HAP-1 (cell line): Measurements from ENCODE around the gene NEK7.

Experiments
- DNase-seq, 2 experiments: peaks; one replicate each; pipeline ENCODE4 v3.0.0-alpha.2; 2016 to 2020; ENCODE audit warnings: low spot score in 2 of 2
- H3K27me3 ChIP-seq: fragments of 250-450 bp; sonication (Bioruptor Pico); 2 replicates; pipeline ENCODE4 v1.5.1; 2020; ENCODE audit warnings: low read depth, mild to moderate bottlenecking, moderate library complexity
- H3K36me3 ChIP-seq: fragments of 250-450 bp; sonication (Bioruptor Pico); replicated peaks from 2 replicates; pipeline ENCODE4 v1.5.1; 2020; ENCODE audit warnings: mild to moderate bottlenecking
- H3K4me1 ChIP-seq: fragments of 250-450 bp; sonication (Bioruptor Pico); 2 replicates; pipeline ENCODE4 v1.5.1; 2020; ENCODE audit warnings: mild to moderate bottlenecking
- H3K4me3 ChIP-seq: fragments of 250-450 bp; sonication (Bioruptor Pico); 2 replicates; pipeline ENCODE4 v1.5.1; 2020; ENCODE audit warnings: mild to moderate bottlenecking, moderate library complexity
- H3K9me3 ChIP-seq: fragments of 250-450 bp; sonication (Bioruptor Pico); 2 replicates; pipeline ENCODE4 v1.5.1; 2020; ENCODE audit warnings: mild to moderate bottlenecking, moderate library complexity
- in situ Hi-C: fragments of 300-500 bp; cut with MboI; formaldehyde crosslinking; loops from 3 replicates; pipeline ENCODE4 v1.14.3; 2020; ENCODE audit warnings: low sequenced_read_pairs, inconsistent platforms, mixed read lengths

The NEK7 gene

DNA sequence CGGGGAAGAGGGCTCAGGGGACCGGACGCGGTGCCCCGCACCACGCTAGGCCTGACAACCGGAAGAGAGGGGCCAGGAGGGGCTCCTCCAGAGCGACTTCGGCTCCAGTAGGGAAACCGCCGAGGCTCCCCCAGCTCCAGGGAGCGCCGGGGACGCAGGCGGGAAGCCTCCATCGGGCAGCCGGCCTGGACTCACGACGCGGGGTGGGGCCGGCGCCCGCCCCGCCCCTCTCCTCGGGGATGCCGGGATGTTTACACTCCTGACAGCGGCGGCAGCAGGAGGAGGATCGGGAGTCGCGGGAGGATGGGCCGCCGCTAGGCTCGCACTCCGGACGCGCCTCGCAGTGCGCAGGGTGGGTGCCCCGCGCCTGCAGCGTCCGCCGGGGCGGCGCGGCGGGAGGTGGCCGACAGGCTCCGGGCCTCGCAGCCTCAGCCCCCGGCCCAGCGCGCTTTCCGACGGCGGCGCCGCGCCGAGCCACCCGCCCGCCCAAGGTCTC is at the start of gene NEK7:
Gene NEK7 (plus strand): TSS at position 254 of the 496 bp plus-strand sequence. CDS start 75,583 bp downstream, outside the sequence.
- Histone ChIP-seq H3K4me3 (peak within 1 kb of the TSS; percentile 62), H3K9me3 (no peaks in the 10 kb centered on the region), H3K27me3 (no peaks in the 10 kb centered on the region), H3K36me3 (no peaks in the 10 kb centered on the region), H3K4me1 (peaks cover 20% of the 10 kb centered on the region)
- in situ Hi-C loops, result no loop called here
- peak; percentile 75 to 90 for DNase-seq

GRCh38 chr1:198107091-198107501 is 49.7 kb upstream of the NEK7 start:
- in situ Hi-C loops, result no loop called here
- H3K4me1 ChIP-seq, result no peaks in the 10 kb centered on the region
- no peaks in the 10 kb centered on the region for H3K27me3 ChIP-seq
- H3K9me3 ChIP-seq, result no peaks in the 10 kb centered on the region
- no peak overlapping the region for H3K4me3 ChIP-seq
- H3K36me3 ChIP-seq, result no peaks in the 10 kb centered on the region
- no peak for DNase-seq

DNA sequence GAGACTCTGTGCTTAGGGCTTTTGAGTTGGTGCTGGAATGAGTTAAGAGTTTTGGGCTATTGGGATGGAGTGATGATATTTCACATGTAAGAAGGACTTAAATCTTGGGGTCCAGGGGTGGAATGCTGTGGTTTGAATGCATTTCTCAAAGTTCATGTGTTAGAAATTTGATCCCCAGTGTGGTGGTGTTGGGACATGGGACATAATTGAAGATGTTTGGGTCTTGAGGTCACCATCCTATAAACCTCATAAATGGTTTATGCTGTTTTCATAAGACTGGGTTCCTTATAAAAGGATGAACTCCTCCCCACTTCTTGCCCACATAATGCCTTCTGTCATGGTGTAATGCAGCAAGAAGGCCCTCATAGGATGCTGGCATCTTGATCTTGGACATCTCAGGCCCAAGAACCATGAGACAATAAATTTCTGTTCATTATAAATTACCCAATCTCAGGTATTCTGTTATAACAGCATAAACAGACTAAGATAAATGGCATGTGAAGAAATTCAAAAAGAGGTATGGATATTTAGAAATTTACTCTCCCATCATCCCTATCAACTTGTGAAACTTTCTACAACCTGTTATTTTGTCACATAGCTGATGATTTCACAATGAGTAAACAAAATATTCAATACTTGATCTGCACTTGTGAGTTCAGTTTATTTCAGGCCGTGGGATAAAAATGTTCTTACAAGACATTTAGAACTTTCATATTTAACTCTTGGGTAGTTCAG is 48.0 kb upstream of the NEK7 start:
- Histone ChIP-seq H3K4me3 (no peak overlapping the region), H3K4me1 (no peaks in the 10 kb centered on the region), H3K27me3 (no peaks in the 10 kb centered on the region), H3K9me3 (no peaks in the 10 kb centered on the region), H3K36me3 (no peaks in the 10 kb centered on the region)
- no peak for DNase-seq
- in situ Hi-C loops, result no loop called here

DNA sequence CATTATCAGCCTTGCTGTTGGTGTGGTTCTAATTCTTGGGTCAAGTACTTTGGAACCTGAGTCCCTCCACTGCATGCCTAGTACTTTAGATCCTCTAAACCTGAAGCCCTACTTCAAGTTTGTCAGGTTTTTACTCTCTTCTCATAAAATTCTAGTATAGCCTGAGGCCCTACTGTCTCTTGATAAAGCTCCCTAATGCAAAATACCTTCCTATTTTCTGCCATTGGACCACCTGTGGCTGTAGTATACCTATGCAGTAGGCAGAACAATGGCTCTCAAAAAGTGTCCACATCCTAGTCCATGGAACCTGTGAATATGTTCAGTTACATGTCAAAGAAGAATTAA is 47.5 kb upstream of the NEK7 start:
- H3K9me3 ChIP-seq, result no peaks in the 10 kb centered on the region
- no peaks in the 10 kb centered on the region for H3K27me3 ChIP-seq
- in situ Hi-C loops, result no loop called here
- no peak overlapping the region for H3K4me3 ChIP-seq
- H3K4me1 ChIP-seq, result no peaks in the 10 kb centered on the region
- H3K36me3 ChIP-seq, result no peaks in the 10 kb centered on the region
- DNase-seq, result no peak

DNA sequence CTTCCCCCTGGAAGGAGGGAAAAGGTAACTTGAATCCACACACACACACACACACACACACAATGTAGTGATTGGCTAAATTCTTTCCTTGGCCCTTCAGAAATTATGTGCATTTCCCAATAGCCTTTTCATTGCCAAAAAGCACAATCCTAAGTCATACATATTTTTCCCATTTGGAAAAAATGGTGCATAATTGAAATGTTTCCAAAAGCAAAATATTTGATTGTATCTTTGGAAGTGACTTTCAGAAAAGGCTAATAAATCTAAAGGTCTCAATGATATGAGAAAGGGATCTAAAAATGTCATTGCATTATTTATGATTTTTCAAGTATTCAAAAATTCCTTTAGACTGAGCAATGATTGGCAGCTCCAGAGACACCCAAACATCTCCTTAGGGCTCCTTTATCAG is 43.5 kb upstream of the NEK7 start:
- Histone ChIP-seq H3K9me3 (no peaks in the 10 kb centered on the region), H3K27me3 (no peaks in the 10 kb centered on the region), H3K4me1 (no peaks in the 10 kb centered on the region), H3K4me3 (no peak overlapping the region), H3K36me3 (no peaks in the 10 kb centered on the region)
- no peak for DNase-seq
- in situ Hi-C loops, result no loop called here

- Histone ChIP-seq H3K27me3 (no peaks in the 10 kb centered on the region), H3K36me3 (no peaks in the 10 kb centered on the region), H3K9me3 (no peaks in the 10 kb centered on the region), H3K4me1 (no peaks in the 10 kb centered on the region), H3K4me3 (no peak overlapping the region)
- no peak for DNase-seq
- in situ Hi-C loops, result no loop called here
Observed at GRCh38 chr1:198116069-198116468, 40.7 kb upstream of the NEK7 start.

DNA sequence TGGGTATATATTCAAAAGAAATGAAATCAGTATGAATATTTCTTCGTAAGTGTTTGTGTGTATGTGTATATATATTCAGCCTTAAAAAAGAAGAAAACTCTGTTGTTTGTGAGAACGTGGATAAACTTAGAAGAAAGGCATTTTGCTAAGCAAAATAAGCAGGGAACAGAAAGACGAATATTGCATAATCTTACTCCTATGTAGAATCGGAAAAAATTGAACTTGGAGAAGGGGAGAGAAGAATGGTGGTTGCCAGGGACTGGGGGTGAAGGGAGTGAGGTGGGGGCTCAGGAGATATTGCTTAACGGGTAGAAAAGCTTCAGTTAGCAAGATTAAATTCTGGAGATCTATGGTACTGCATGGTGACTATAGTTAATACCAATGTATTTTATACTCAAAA is 40.3 kb upstream of the NEK7 start:
- H3K4me1 ChIP-seq, result no peaks in the 10 kb centered on the region
- DNase-seq, result no peak

GRCh38 chr1:198117267-198117666 is 39.5 kb upstream of the NEK7 start:
- Histone ChIP-seq H3K9me3 (no peaks in the 10 kb centered on the region), H3K4me1 (no peaks in the 10 kb centered on the region), H3K27me3 (no peaks in the 10 kb centered on the region), H3K36me3 (no peaks in the 10 kb centered on the region), H3K4me3 (no peak overlapping the region)
- no peak for DNase-seq
- in situ Hi-C loops, result no loop called here

More for the DNA sequence above, 40.3 kb upstream of the NEK7 start:
- no peaks in the 10 kb centered on the region for H3K27me3 ChIP-seq
- H3K4me3 ChIP-seq, result no peak overlapping the region
- in situ Hi-C loops, result no loop called here
- H3K9me3 ChIP-seq, result no peaks in the 10 kb centered on the region
- H3K36me3 ChIP-seq, result no peaks in the 10 kb centered on the region

- no peak for DNase-seq
- no peaks in the 10 kb centered on the region for H3K27me3 ChIP-seq
- no peak overlapping the region for H3K4me3 ChIP-seq
- no peaks in the 10 kb centered on the region for H3K4me1 ChIP-seq
- H3K9me3 ChIP-seq, result no peaks in the 10 kb centered on the region
- H3K36me3 ChIP-seq, result no peaks in the 10 kb centered on the region
- in situ Hi-C loops, result no loop called here
Observed at GRCh38 chr1:198118134-198118533, 38.7 kb upstream of the NEK7 start.

GRCh38 chr1:198119906-198120305 is 36.9 kb upstream of the NEK7 start:
- in situ Hi-C loops, result no loop called here
- no peak for DNase-seq
- Histone ChIP-seq H3K36me3 (no peaks in the 10 kb centered on the region), H3K9me3 (no peaks in the 10 kb centered on the region), H3K4me3 (no peak overlapping the region), H3K4me1 (no peaks in the 10 kb centered on the region), H3K27me3 (no peaks in the 10 kb centered on the region)

DNA sequence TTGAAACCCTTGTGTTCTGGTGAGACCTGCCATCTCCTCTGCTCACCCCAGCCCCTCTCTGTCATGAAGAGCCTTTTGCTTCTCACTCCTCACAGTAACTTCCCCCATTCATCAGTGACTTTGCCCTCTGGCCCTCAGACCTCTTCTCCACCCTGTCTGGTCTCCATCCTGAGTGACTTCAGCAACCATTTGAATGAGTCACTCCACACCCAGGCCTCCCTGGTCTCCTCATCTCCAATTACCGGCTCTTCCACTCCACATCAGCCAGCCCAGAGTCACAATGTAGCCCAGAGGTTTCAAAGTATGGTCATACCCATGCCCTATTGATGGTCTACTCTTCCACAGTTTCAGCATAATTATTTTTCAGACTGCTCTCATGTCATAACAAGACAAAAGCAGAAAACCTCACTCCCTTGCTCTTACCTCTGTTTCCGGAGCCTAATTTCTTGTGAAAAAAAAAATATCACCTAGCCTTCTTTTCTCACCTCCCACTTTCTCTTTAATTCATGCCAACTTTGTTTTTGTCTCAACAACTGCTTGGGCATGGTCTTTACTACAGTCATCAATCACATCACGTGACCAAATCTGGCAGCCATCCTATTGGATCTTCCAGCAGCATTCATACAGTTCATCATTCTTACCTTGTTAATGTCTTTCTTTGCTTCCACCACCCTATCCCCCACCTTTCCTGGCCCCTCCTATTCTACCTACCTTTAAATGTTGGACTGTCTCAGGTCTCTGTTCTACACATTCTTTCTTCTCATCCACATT is 35.6 kb upstream of the NEK7 start:
- Histone ChIP-seq H3K4me3 (no peak overlapping the region), H3K4me1 (peaks cover 2% of the 10 kb centered on the region), H3K9me3 (no peaks in the 10 kb centered on the region), H3K36me3 (no peaks in the 10 kb centered on the region), H3K27me3 (no peaks in the 10 kb centered on the region)
- in situ Hi-C loops, result no loop called here
- no peak for DNase-seq

DNA sequence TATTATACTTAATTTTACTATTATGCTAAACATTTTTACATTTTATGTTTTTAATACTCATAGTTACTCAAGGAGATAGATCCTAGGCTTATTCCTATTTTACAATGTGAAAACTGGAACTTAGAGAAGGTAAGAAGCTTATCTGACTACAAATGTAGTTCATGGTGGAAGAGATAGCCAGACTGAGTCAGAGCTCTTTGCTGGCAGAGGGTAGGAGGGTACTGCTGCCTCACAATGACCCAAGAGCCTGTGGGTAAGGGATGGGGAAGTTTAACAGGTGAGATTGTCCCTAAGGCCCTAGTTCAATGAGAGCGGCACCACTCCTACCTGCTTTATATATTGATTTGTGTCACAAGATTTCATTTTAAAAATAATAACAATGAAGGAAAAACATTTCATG is 34.1 kb upstream of the NEK7 start:
- Histone ChIP-seq H3K4me3 (no peak overlapping the region), H3K27me3 (no peaks in the 10 kb centered on the region), H3K36me3 (no peaks in the 10 kb centered on the region), H3K4me1 (peaks cover 10% of the 10 kb centered on the region), H3K9me3 (no peaks in the 10 kb centered on the region)
- DNase-seq, result no peak
- in situ Hi-C loops, result no loop called here

GRCh38 chr1:198123133-198123532 is 33.7 kb upstream of the NEK7 start:
- peaks cover 14% of the 10 kb centered on the region for H3K4me1 ChIP-seq
- H3K36me3 ChIP-seq, result no peaks in the 10 kb centered on the region
- in situ Hi-C loops, result no loop called here
- no peak for DNase-seq
- no peak overlapping the region for H3K4me3 ChIP-seq
- H3K9me3 ChIP-seq, result no peaks in the 10 kb centered on the region
- H3K27me3 ChIP-seq, result no peaks in the 10 kb centered on the region

GRCh38 chr1:198124673-198125072 is 32.1 kb upstream of the NEK7 start:
- in situ Hi-C loops, result no loop called here
- H3K27me3 ChIP-seq, result no peaks in the 10 kb centered on the region

More at GRCh38 chr1:198124673-198125072, 32.1 kb upstream of the NEK7 start:
- no peaks in the 10 kb centered on the region for H3K36me3 ChIP-seq
- DNase-seq, result no peak
- peaks cover 18% of the 10 kb centered on the region for H3K4me1 ChIP-seq
- H3K4me3 ChIP-seq, result no peak overlapping the region
- H3K9me3 ChIP-seq, result no peaks in the 10 kb centered on the region
